Right cardiac atrium (tissue), 5 donors: ENCODE results near the gene INSYN2B. TPM values are rescaled to one million over a fixed set of nuclear protein-coding genes. Genes with fewer than 3 reads are reported as not detected.
A peak's percentile ranks its signal among the peaks of the same experiment; 100 is the strongest.
"Not testable (repeated sequence)": the region's sequence is repeated elsewhere in the genome, so short reads cannot be mapped to it uniquely, and the experiment has no call there.

Source experiments
- ATAC-seq, 2 donors: fragments of 200-7000 bp; cut with Tn5 transposase; one replicate each; pipeline versions ENCODE4 v1.8.0 to v1.9.1; 2020; ENCODE audit warnings: moderate library complexity in 2 of 2, mild to moderate bottlenecking in 1 of 2
- DNase-seq, 3 donors: peaks; one replicate each; pipeline ENCODE4 v3.0.0-alpha.2; 2020
- H3K27ac ChIP-seq: one replicate; pipeline ENCODE4 v1.5.1; 2013; ENCODE audit warnings: mild to moderate bottlenecking, low read length, control low read depth, moderate library complexity
- H3K27me3 ChIP-seq: one replicate; pipeline ENCODE4 v1.6.1; 2013; ENCODE audit not compliant: control insufficient read depth, insufficient read depth
- H3K4me1 ChIP-seq: one replicate; pipeline ENCODE4 v1.6.1; 2013; ENCODE audit warnings: low read length; ENCODE audit not compliant: control insufficient read depth, insufficient read depth
- H3K4me3 ChIP-seq: one replicate; pipeline ENCODE4 v1.5.1; 2013; ENCODE audit warnings: low read length, control low read depth
- H3K9me3 ChIP-seq: one replicate; pipeline ENCODE4 v1.6.1; 2013; ENCODE audit warnings: low read length; ENCODE audit not compliant: control insufficient read depth
- WGBS: extraction: QIAGEN DNeasy Blood & Tissue Kit; methylation state at CpG from one replicate; pipeline ENCODE4 v1.1.7; 2013; 5-methylcytosine and 5-hydroxymethylcytosine counted together
- intact Hi-C, 4 donors: fragments of 100-400 bp; cut with DNase I; formaldehyde crosslinking; loops; one replicate each; pipeline versions ENCODE4 v1.11.0 to v1.14.0; 2022 to 2023
- polyA plus RNA-seq: library from polyadenylated mRNA; stranded (reverse); fragments of 200-250 nt; gene quantifications from one replicate; pipeline ENCODE4 v1.2.3, GENCODE V29; 2013
- total RNA-seq, 4 donors: library from RNA; stranded (reverse); fragmentation: NEBNext Ultra II Directional; extraction: Animal tissue kit (Norgen Biotek cat#: 25700); gene quantifications; one replicate each; pipeline ENCODE4 v1.2.1, GENCODE V29; 2021
- donor health status: healthy with polysubstance abuse.
- donor health status: DM: no; HTN: yes; CAD: no.
- donor health status: DM: no; HTN: no; CAD: no.
- donor health status: DM: no; HTN: yes; CAD: no; lungs with severe emphysema.
- donor health status: DM: yes; HTN: yes; CAD: no.

Gene INSYN2B
- total and polyA plus RNA-seq, 5 donors = 0.14 to 1.4 (median 0.25) TPM

GRCh38 chr5:169851321-169851850 is 128.9 kb downstream of the INSYN2B start:
- 33% methylated on average over 1 of the region's 1 CpG for WGBS
- Histone ChIP-seq H3K27me3 (no peaks in the 10 kb centered on the region), H3K4me1 (no peaks in the 10 kb centered on the region), H3K9me3 (peaks cover 4% of the 10 kb centered on the region), H3K27ac (no peak overlapping the region), H3K4me3 (no peak overlapping the region)
- ATAC-seq (no peak), DNase-seq (no peak)
- intact Hi-C loops = no loop called here

GRCh38 chr5:169850409-169850808 is 129.9 kb downstream of the INSYN2B start:
- Histone ChIP-seq H3K4me1 (no peaks in the 10 kb centered on the region), H3K27ac (no peak overlapping the region), H3K9me3 (peaks cover 4% of the 10 kb centered on the region), H3K27me3 (no peaks in the 10 kb centered on the region), H3K4me3 (no peak overlapping the region)
- 97% methylated on average over 2 of the region's 2 CpGs for WGBS
- intact Hi-C loops = no loop called here
- DNase-seq = no peak
- ATAC-seq = no peak

- ATAC-seq (peak in 1 of 2 donors; percentile 55), DNase-seq (peak in 1 of 3 donors; percentile 28)
- no peak overlapping the region for H3K4me3 ChIP-seq
- intact Hi-C loops = no loop called here
- no peak overlapping the region for H3K27ac ChIP-seq
- H3K4me1 ChIP-seq = no peaks in the 10 kb centered on the region
- H3K27me3 ChIP-seq = no peaks in the 10 kb centered on the region
- WGBS = 58% methylated on average over 2 of the region's 2 CpGs
- H3K9me3 ChIP-seq = peaks cover 4% of the 10 kb centered on the region
Measured at GRCh38 chr5:169848792-169849191, 131.5 kb downstream of the INSYN2B start.

DNA sequence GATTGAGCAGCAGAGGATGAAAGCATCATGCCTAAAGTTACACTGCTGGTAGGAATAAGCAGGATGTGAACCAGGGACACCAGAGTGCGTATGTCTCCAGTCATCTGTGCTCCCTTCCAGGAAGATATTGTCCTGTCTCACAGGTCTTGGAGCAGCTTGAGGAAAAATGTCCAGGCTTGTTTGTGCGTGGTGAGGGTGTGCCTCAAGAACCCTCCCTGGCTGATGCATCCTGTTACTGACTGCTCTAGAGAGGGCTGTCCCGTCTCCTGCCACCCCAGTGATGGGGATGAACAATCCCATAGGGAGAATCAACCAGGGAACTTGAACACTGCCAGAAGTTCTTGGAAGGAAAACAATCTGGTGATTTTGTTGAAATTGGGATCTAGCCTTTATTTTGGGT is 132.0 kb downstream of the INSYN2B start:
- no peak overlapping the region for H3K27ac ChIP-seq
- no peaks in the 10 kb centered on the region for H3K4me1 ChIP-seq
- peaks cover 4% of the 10 kb centered on the region for H3K9me3 ChIP-seq
- DNase-seq (no peak), ATAC-seq (no peak)
- WGBS = 53% methylated on average over 3 of the region's 3 CpGs
- no peaks in the 10 kb centered on the region for H3K27me3 ChIP-seq
- intact Hi-C loops = no loop called here
- no peak overlapping the region for H3K4me3 ChIP-seq

DNA sequence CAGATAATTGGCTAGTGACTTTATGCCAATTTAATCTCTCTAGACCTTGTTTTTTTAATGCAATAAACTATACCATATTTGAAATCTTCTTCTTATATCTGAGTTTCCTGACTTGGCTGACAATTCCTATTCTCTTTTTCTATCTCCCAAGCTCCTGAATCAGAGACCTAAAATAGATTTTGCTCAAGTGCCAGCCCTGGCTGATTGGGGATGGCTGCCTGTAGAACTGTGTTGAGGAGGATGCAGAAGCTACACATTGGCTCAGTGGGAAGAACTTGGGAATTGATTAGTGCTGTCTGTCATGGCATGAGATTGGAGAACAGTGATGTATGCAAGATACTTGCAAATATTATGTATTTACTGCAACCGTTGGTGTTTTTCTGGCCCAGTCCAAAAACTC is 132.8 kb downstream of the INSYN2B start:
- Histone ChIP-seq H3K9me3 (peaks cover 4% of the 10 kb centered on the region), H3K4me3 (no peak overlapping the region), H3K27me3 (no peaks in the 10 kb centered on the region), H3K27ac (no peak overlapping the region), H3K4me1 (no peaks in the 10 kb centered on the region)
- 70% methylated on average over 1 of the region's 1 CpG for WGBS
- ATAC-seq (no peak), DNase-seq (no peak)
- intact Hi-C loops = no loop called here

DNA sequence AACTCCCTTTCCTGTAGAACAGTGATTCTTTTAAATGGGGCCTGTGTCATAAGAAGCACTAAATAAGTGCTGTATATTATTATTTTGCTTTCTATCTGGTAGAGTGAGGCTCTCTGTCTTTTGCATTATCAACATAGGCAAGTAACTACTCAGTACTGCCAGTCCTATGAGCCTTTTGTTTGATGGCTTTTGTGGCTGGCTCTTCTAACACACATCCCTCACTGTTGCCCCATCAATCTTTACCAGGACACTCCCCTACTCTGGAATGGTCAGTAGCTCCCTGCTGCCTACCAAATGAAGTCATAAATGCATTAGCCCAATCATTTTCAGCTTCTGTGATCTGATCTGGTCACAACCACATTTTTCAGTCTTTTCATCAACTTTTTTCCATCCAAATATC is 137.6 kb downstream of the INSYN2B start:
- intact Hi-C loops = no loop called here
- no peaks in the 10 kb centered on the region for H3K27me3 ChIP-seq
- DNase-seq (no peak), ATAC-seq (no peak)
- H3K4me1 ChIP-seq = no peaks in the 10 kb centered on the region
- no peaks in the 10 kb centered on the region for H3K9me3 ChIP-seq
- no peak overlapping the region for H3K27ac ChIP-seq
- H3K4me3 ChIP-seq = no peak overlapping the region

GRCh38 chr5:169840405-169840804 is 139.9 kb downstream of the INSYN2B start:
- no peaks in the 10 kb centered on the region for H3K4me1 ChIP-seq
- no peak for DNase-seq
- WGBS = 92% methylated on average over 3 of the region's 3 CpGs
- no peak for ATAC-seq
- H3K27ac ChIP-seq = no peak overlapping the region
- H3K9me3 ChIP-seq = no peaks in the 10 kb centered on the region
- H3K27me3 ChIP-seq = no peaks in the 10 kb centered on the region
- no peak overlapping the region for H3K4me3 ChIP-seq
- intact Hi-C loops = no loop called here

GRCh38 chr5:169838688-169839087 is 141.6 kb downstream of the INSYN2B start:
- Histone ChIP-seq H3K4me1 (no peaks in the 10 kb centered on the region), H3K9me3 (no peaks in the 10 kb centered on the region), H3K4me3 (no peak overlapping the region), H3K27me3 (no peaks in the 10 kb centered on the region), H3K27ac (no peak overlapping the region)
- 91% methylated on average over 3 of the region's 3 CpGs for WGBS
- ATAC-seq = no peak
- no peak for DNase-seq
- intact Hi-C loops = no loop called here

- H3K27me3 ChIP-seq = no peaks in the 10 kb centered on the region
Measured at GRCh38 chr5:169837686-169838085, 142.6 kb downstream of the INSYN2B start.

GRCh38 chr5:169836835-169837536 is 143.3 kb downstream of the INSYN2B start:
- Histone ChIP-seq H3K27me3 (no peaks in the 10 kb centered on the region), H3K4me1 (no peaks in the 10 kb centered on the region), H3K27ac (no peak overlapping the region), H3K4me3 (no peak overlapping the region), H3K9me3 (no peaks in the 10 kb centered on the region)
- intact Hi-C loops = no loop called here
- no peak for ATAC-seq
- WGBS = 58% methylated on average over 3 of the region's 3 CpGs
- no peak for DNase-seq

More at GRCh38 chr5:169837686-169838085, 142.6 kb downstream of the INSYN2B start:
- Histone ChIP-seq H3K9me3 (no peaks in the 10 kb centered on the region), H3K4me1 (no peaks in the 10 kb centered on the region), H3K4me3 (no peak overlapping the region), H3K27ac (no peak overlapping the region)
- intact Hi-C loops = no loop called here
- ATAC-seq (no peak), DNase-seq (no peak)

GRCh38 chr5:169834540-169834939 is 145.8 kb downstream of the INSYN2B start:
- H3K27me3 ChIP-seq, H3K9me3 ChIP-seq, DNase-seq, H3K4me3 ChIP-seq, ATAC-seq, H3K4me1 ChIP-seq, intact Hi-C loops, H3K27ac ChIP-seq: not testable (repeated sequence)
- WGBS = 88% methylated on average over 1 of the region's 1 CpG
